ENCODE results near the gene FOXJ1. TPM values are rescaled to one million over a fixed set of nuclear protein-coding genes. Genes with fewer than 3 reads are reported as not detected.
A peak's percentile ranks its signal among the peaks of the same experiment; 100 is the strongest.

The FOXJ1 gene
- total and polyA plus RNA-seq, 2 of the 13 experiments (the other 11 are each of a cell fraction or from before 2014, with no cell fraction given), result 0.98 to 1.6 TPM

- TF ChIP-seq ZSCAN9 (CRISPR knock-in tag; IDR thresholded peaks at IDR 0.05; ENCODE audit: borderline replicate concordance), result peak; percentile 85
- peak; percentile 98 for TF ChIP-seq SALL2 (CRISPR knock-in tag; IDR thresholded peaks at IDR 0.05)
- TF ChIP-seq ZNF274 (CRISPR knock-in tag; IDR thresholded peaks at IDR 0.05), result peak; percentile 68; the same call in 1 of the 2 replicates
- TF ChIP-seq, protein P1, sequence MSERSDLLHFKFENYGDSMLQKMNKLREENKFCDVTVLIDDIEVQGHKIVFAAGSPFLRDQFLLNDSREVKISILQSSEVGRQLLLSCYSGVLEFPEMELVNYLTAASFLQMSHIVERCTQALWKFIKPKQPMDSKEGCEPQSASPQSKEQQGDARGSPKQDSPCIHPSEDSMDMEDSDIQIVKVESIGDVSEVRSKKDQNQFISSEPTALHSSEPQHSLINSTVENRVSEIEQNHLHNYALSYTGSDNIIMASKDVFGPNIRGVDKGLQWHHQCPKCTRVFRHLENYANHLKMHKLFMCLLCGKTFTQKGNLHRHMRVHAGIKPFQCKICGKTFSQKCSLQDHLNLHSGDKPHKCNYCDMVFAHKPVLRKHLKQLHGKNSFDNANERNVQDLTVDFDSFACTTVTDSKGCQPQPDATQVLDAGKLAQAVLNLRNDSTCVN (CRISPR knock-in tag; IDR thresholded peaks at IDR 0.05; ENCODE audit: borderline replicate concordance), result peak; percentile 41; the same call in 1 of the 2 replicates
- TF ChIP-seq, protein P2, sequence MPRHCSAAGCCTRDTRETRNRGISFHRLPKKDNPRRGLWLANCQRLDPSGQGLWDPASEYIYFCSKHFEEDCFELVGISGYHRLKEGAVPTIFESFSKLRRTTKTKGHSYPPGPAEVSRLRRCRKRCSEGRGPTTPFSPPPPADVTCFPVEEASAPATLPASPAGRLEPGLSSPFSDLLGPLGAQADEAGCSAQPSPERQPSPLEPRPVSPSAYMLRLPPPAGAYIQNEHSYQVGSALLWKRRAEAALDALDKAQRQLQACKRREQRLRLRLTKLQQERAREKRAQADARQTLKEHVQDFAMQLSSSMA (CRISPR knock-in tag; IDR thresholded peaks at IDR 0.05), result peak; percentile 48; the same call in 1 of the 2 replicates
- no peak for TF ChIP-seq GPBP1L1 (CRISPR knock-in tag; IDR thresholded peaks at IDR 0.05)
- TF ChIP-seq TEAD2 (CRISPR knock-in tag; IDR thresholded peaks at IDR 0.05), result no peak
- peak; percentile 95; the same call in 1 of the 2 replicates for TF ChIP-seq ZBTB42 (CRISPR knock-in tag; IDR thresholded peaks at IDR 0.05)
- TF ChIP-seq FOXJ3 (CRISPR knock-in tag; IDR thresholded peaks at IDR 0.05; ENCODE audit: borderline replicate concordance), result peak; percentile 69; the same call in 1 of the 2 replicates
- TF ChIP-seq SRSF1 (optimal IDR thresholded peaks at IDR 0.05; ENCODE audit: low read depth, low read length), result no peak
- no peak for TF ChIP-seq ZNF558 (CRISPR knock-in tag; IDR thresholded peaks at IDR 0.05; ENCODE audit: borderline replicate concordance)
- TF ChIP-seq HOMEZ (CRISPR knock-in tag; IDR thresholded peaks at IDR 0.05; ENCODE audit: low read depth), result peak; percentile 37
- TF ChIP-seq GMEB2 (CRISPR knock-in tag; IDR thresholded peaks at IDR 0.05; ENCODE audit: low read depth), result no peak
- no peak for TF ChIP-seq ARHGAP35 (CRISPR knock-in tag; IDR thresholded peaks at IDR 0.05; ENCODE audit: borderline replicate concordance)
- TF ChIP-seq AGO1 (IDR thresholded peaks at IDR 0.05; ENCODE audit: low read depth, low read length, poor library complexity, severe bottlenecking), result peak; percentile 41
- peak; percentile 45 for TF ChIP-seq U2AF1 (optimal IDR thresholded peaks at IDR 0.05; ENCODE audit: low read depth, low read length)
- TF ChIP-seq THRA (CRISPR knock-in tag; IDR thresholded peaks at IDR 0.05; ENCODE audit: borderline replicate concordance), result peak; percentile 86; the same call in 1 of the 2 replicates
- TF ChIP-seq IKZF5 (CRISPR knock-in tag; IDR thresholded peaks at IDR 0.05), result peak; percentile 55
- peak; percentile 78 for TF ChIP-seq PHF5A (CRISPR knock-in tag; IDR thresholded peaks at IDR 0.05; ENCODE audit: low read depth, unreplicated experiment)
Observed at GRCh38 chr17:76138234-76138895, 2.7 kb downstream of the FOXJ1 start (continued).
